ENCODE results near the gene SSH2.
"Not testable (repeated sequence)": the region's sequence is repeated elsewhere in the genome, so short reads cannot be mapped to it uniquely, and the experiment has no call there.

Gene SSH2

GRCh38 chr17:29930409-29931010 lies 482 bp upstream of the SSH2 start:
- DNase-seq (ENCODE audit: low spot score), result peak; percentile 46

GRCh38 chr17:29929006-29929532 lies 959 bp downstream of the SSH2 start:
- no peak for DNase-seq (ENCODE audit: low spot score)

- DNase-seq (ENCODE audit: low spot score), result no peak
Observed at GRCh38 chr17:29927546-29927945, 2.5 kb downstream of the SSH2 start.

GRCh38 chr17:29924786-29925185 lies 5.2 kb downstream of the SSH2 start:
- DNase-seq (ENCODE audit: low spot score), result no peak

- no peak for DNase-seq (ENCODE audit: low spot score)
Observed at GRCh38 chr17:29918922-29919856, 10.8 kb downstream of the SSH2 start.

- no peak for DNase-seq (ENCODE audit: low spot score)
Observed at GRCh38 chr17:29918016-29918415, 12.0 kb downstream of the SSH2 start.

- DNase-seq (ENCODE audit: low spot score), result no peak
Observed at GRCh38 chr17:29914819-29915537, 15.1 kb downstream of the SSH2 start.

GRCh38 chr17:29911641-29912177 lies 18.3 kb downstream of the SSH2 start:
- no peak for DNase-seq (ENCODE audit: low spot score)

GRCh38 chr17:29909236-29910003 lies 20.6 kb downstream of the SSH2 start:
- DNase-seq (ENCODE audit: low spot score), result no peak

- no peak for DNase-seq (ENCODE audit: low spot score)
Observed at GRCh38 chr17:29906969-29907368, 23.1 kb downstream of the SSH2 start.

- no peak for DNase-seq (ENCODE audit: low spot score)
Observed at GRCh38 chr17:29905879-29906167, 24.2 kb downstream of the SSH2 start.

GRCh38 chr17:29905086-29905878 lies 24.7 kb downstream of the SSH2 start:
- DNase-seq (ENCODE audit: low spot score), result no peak

GRCh38 chr17:29903471-29903870 lies 26.6 kb downstream of the SSH2 start:
- DNase-seq (ENCODE audit: low spot score), result no peak

- DNase-seq (ENCODE audit: low spot score), result not testable (repeated sequence)
Observed at GRCh38 chr17:29897136-29897535, 32.9 kb downstream of the SSH2 start.

GRCh38 chr17:29892201-29892600 lies 37.8 kb downstream of the SSH2 start:
- DNase-seq (ENCODE audit: low spot score), result no peak

- no peak for DNase-seq (ENCODE audit: low spot score)
Observed at GRCh38 chr17:29891131-29891530, 38.9 kb downstream of the SSH2 start.

- DNase-seq (ENCODE audit: low spot score), result no peak
Observed at GRCh38 chr17:29885031-29885640, 44.9 kb downstream of the SSH2 start.

- no peak for DNase-seq (ENCODE audit: low spot score)
Observed at GRCh38 chr17:29883497-29883896, 46.5 kb downstream of the SSH2 start.

- no peak for DNase-seq (ENCODE audit: low spot score)
Observed at GRCh38 chr17:29881256-29881655, 48.8 kb downstream of the SSH2 start.

GRCh38 chr17:29880031-29880430 lies 50.0 kb downstream of the SSH2 start:
- no peak for DNase-seq (ENCODE audit: low spot score)
